Prostate gland (tissue), 2 donors: Measurements from ENCODE around the gene SLCO2B1. TPM values are rescaled to one million over a fixed set of nuclear protein-coding genes. Genes with fewer than 3 reads are reported as not detected.

ENCODE experiments used
- DNase-seq: peaks from one replicate; pipeline ENCODE4 v3.0.0-alpha.2; 2019; ENCODE audit warnings: low spot score
- H3K27ac ChIP-seq, 2 donors: fragments of 200-600 bp; sonication (generic); 2 replicates each; pipeline ENCODE4 v1.5.1; 2017 to 2019
- H3K27me3 ChIP-seq: fragments of 200-600 bp; sonication (generic); replicated peaks from 2 replicates; pipeline ENCODE4 v1.5.1; 2019; ENCODE audit not compliant: insufficient read depth
- H3K36me3 ChIP-seq, 2 donors: fragments of 200-600 bp; sonication (generic); 1 replicate in 1 of 2; 2 replicates in 1 of 2; pipeline versions ENCODE4 v1.5.1 to v1.8.1; 2017 to 2019
- H3K4me1 ChIP-seq: fragments of 200-600 bp; sonication (generic); replicated peaks from 2 replicates; pipeline ENCODE4 v1.5.1; 2019
- H3K4me3 ChIP-seq, 2 donors: fragments of 200-600 bp; sonication (generic); 2 replicates each; pipeline ENCODE4 v1.5.1; 2017 to 2019
- H3K9me3 ChIP-seq: fragments of 200-600 bp; sonication (generic); 2 replicates; pipeline ENCODE4 v1.5.1; 2017
- POLR2A ChIP-seq: fragments of 450-650 bp; IDR thresholded peaks from one replicate; pipeline ENCODE4 v1.6.1; 2016; ENCODE audit warnings: antibody characterized with exemption, mild to moderate bottlenecking
- POLR2AphosphoS5 ChIP-seq: sonication (generic); formaldehyde crosslinking; IDR thresholded peaks from one replicate; pipeline ENCODE4 v1.6.1; 2017; ENCODE audit warnings: antibody characterized with exemption
- WGBS: methylation state at CpG from one replicate; pipeline ENCODE4 v1.1.5; 2018; 5-methylcytosine and 5-hydroxymethylcytosine counted together
- intact Hi-C: fragments of 100-400 bp; cut with DNase I; formaldehyde crosslinking; loops from one replicate; pipeline ENCODE4 v1.14.2; 2022
- total RNA-seq, 2 donors: library from RNA; depleted of rRNA; stranded (reverse); fragments of >200 nt; gene quantifications; one replicate each; pipeline ENCODE4 v1.1.0, GENCODE V29; 2016
- TF ChIP-seq, protein P1 (sequence below), 4 experiments: fragments of 200-600 bp in 2 of 4; fragments of 450-650 bp in 2 of 4; sonication (generic) in 2 of 4; IDR thresholded peaks; 1 replicate in 3 of 4; 2 replicates in 1 of 4; pipeline ENCODE4 v1.5.1; 2016 to 2019; ENCODE audit warnings: antibody characterized with exemption in 4 of 4, mild to moderate bottlenecking in 2 of 4, moderate library complexity in 2 of 4

Gene SLCO2B1
- total RNA-seq, 2 donors from 2014 or later = 6.1 to 32.0 TPM

DNA sequence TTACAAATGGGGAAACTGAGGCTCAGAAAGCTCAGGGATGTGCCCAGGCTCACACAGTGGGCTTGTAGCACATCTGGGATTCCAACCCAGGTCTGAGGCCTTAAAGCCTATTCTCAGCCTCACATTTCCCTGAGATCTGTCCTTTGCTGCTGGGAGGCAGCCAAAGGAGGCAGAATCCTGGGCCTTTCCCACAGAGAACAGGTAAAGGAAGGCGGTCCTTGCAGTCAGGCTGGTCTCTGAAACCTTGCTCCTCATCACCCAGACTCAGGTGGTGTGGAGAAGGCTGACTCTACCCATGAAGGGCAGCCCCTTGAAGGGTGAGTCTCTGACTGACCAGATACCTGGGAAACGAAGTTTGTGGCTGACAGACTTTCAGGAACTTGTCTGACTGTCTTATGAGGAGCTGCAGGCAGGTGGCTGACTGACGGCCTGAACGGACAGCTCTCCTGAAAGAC, 7.8 kb downstream of the SLCO2B1 start:
- DNase-seq = no peak
- H3K27me3 ChIP-seq = no peaks in the 10 kb centered on the region
- no peaks in the 10 kb centered on the region for H3K4me1 ChIP-seq
- WGBS = 93% methylated on average over 4 of the region's 4 CpGs
- H3K27ac ChIP-seq = no peak overlapping the region
- intact Hi-C loops = no loop called here
- TF ChIP-seq POLR2AphosphoS5 = no peak
- TF ChIP-seq POLR2A = no peak
- TF ChIP-seq, protein P1, sequence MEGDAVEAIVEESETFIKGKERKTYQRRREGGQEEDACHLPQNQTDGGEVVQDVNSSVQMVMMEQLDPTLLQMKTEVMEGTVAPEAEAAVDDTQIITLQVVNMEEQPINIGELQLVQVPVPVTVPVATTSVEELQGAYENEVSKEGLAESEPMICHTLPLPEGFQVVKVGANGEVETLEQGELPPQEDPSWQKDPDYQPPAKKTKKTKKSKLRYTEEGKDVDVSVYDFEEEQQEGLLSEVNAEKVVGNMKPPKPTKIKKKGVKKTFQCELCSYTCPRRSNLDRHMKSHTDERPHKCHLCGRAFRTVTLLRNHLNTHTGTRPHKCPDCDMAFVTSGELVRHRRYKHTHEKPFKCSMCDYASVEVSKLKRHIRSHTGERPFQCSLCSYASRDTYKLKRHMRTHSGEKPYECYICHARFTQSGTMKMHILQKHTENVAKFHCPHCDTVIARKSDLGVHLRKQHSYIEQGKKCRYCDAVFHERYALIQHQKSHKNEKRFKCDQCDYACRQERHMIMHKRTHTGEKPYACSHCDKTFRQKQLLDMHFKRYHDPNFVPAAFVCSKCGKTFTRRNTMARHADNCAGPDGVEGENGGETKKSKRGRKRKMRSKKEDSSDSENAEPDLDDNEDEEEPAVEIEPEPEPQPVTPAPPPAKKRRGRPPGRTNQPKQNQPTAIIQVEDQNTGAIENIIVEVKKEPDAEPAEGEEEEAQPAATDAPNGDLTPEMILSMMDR (IDR thresholded peaks at IDR 0.05) = no peak
- H3K36me3 ChIP-seq = no peaks in the 10 kb centered on the region
- no peak overlapping the region for H3K4me3 ChIP-seq
- no peaks in the 10 kb centered on the region for H3K9me3 ChIP-seq

DNA sequence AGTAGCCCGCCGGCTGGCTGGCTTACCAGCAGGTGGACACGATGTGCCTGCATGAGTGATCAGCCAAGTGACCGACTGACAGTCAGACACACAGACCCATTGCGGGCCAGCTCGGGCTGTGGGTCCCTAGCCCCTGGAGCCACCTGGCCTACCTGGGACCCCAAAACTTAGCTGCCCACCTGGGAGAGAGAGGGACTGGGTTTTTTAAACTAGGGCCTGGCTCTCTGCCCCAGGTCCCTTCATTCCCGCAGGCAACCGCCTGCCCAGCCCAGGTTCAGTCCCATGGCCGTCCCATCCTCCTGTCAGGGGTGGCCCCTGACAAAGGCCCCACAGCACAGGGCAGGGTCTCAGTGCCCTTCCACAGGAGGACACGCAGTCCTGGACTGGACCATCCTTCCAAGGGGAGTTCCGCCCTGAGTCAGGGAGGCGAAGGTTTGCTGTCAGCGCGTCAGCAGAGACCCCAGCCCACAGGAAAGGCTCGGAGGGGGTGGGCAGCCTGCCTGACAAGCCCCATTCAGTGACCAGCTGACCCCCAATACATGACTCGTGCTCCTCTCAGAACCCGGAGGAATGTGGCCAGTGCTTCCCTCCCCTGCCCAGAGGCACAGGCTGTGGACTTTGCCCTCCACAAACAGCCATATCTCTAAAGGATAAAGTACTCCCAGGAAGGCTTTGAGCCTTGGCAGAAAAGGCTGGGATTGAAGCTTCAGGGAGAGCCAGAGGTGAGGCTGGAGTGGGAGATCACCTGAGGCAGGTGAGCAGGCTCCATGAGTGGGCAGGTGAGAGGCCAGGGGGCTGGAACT, 8.4 kb downstream of the SLCO2B1 start:
- WGBS = 67% methylated on average over 9 of the region's 17 CpGs
- no peak for DNase-seq
- intact Hi-C loops = no loop called here
- no peaks in the 10 kb centered on the region for H3K36me3 ChIP-seq
- no peaks in the 10 kb centered on the region for H3K4me1 ChIP-seq
- no peak for TF ChIP-seq POLR2AphosphoS5
- no peaks in the 10 kb centered on the region for H3K27me3 ChIP-seq
- H3K9me3 ChIP-seq = no peaks in the 10 kb centered on the region
- H3K27ac ChIP-seq = no peak overlapping the region
- no peak overlapping the region for H3K4me3 ChIP-seq

DNA sequence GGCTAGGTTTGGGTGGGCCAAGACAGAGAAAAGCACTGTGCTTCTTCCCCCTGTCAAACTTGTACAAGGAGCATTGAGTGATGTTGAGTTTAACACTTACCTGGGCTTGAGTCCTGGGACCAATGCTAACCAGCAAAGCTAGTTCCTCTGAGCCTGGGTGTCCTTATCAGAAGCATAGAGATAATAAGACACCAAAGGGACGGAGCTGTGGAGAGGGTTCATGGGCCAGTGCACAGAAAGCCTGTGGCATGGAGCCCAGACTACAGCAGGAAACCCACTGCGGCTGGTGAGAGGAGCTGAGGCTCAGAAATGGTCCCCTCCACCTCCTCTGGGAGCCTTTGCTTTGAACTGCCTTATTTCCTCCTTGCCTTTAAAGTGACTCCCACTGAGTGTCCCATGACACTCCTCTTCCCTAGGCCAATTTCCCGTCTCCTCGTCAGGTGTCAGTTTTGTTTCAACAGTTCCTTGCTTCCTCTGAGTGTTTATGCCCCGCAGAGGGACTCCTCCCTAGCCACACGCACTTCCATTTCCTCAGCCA, 9.4 kb downstream of the SLCO2B1 start:
- DNase-seq = no peak
- H3K4me1 ChIP-seq = no peaks in the 10 kb centered on the region
- TF ChIP-seq POLR2AphosphoS5 (no peak), POLR2A (no peak)
- TF ChIP-seq, protein P1 (IDR thresholded peaks at IDR 0.05) = no peak
- H3K36me3 ChIP-seq = no peaks in the 10 kb centered on the region
- intact Hi-C loops = no loop called here
- H3K4me3 ChIP-seq = no peak overlapping the region
- WGBS = 74% methylated on average over 6 of the region's 6 CpGs
- H3K9me3 ChIP-seq = no peaks in the 10 kb centered on the region
- H3K27me3 ChIP-seq = no peaks in the 10 kb centered on the region
- H3K27ac ChIP-seq = no peak overlapping the region

DNA sequence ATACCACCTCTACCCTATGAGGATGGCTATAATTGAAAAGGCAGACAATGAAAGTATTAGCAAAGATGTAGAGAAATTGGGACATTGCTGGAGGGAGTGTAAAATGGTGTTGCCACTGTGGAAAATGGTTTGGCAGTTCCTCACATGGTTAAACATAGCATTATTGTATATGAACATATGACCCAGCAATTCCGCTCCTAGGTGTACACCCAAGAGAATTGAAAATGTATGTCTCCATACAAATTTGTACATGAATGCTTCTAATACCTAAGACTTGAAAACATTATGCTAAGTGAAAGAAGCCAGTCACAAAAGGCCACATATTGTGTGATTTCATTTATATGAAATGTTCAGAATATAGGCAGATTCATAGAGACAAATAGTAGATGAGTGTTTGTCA, 10.0 kb downstream of the SLCO2B1 start:
- Histone ChIP-seq H3K27me3 (no peaks in the 10 kb centered on the region), H3K27ac (no peak overlapping the region), H3K4me3 (no peak overlapping the region), H3K36me3 (no peaks in the 10 kb centered on the region), H3K9me3 (no peaks in the 10 kb centered on the region), H3K4me1 (no peaks in the 10 kb centered on the region)
- DNase-seq = no peak
- TF ChIP-seq, protein P1 (IDR thresholded peaks at IDR 0.05) = no peak
- TF ChIP-seq POLR2AphosphoS5 (no peak), POLR2A (no peak)
- WGBS = 97% methylated on average over 1 of the region's 1 CpG
- intact Hi-C loops = no loop called here

DNA sequence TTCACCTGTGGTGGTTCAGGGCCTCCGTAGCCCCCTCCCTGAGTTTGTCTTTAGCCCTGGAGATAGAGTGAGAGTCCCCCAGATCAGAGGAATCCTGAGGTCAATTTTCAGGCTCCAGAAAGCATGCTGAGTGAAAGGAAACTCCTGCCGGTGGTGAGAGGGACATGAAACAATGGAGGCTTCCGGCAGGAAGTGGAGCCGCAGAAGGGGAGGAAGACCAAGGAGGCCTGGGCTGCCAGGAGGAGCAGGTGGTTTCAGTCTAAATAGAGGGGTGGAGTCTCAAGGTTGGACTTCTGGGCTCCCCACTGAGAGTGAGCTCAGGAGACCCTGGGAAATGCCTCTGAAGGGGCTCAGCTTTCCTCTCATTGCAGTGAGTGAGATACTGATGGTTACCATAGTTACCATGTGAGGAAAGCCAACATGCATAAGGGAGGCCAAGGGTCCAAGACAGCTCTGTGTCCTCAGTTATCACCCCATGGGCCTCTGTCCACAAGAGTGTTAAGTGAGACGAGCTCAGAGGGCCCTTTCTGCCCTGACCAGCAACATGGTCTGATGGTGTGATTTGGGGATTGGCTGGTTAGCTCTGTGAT, 10.7 kb downstream of the SLCO2B1 start:
- WGBS = 63% methylated on average over 5 of the region's 5 CpGs

More for the DNA sequence above, 10.7 kb downstream of the SLCO2B1 start:
- H3K9me3 ChIP-seq = no peaks in the 10 kb centered on the region
- no peaks in the 10 kb centered on the region for H3K4me1 ChIP-seq
- TF ChIP-seq POLR2AphosphoS5 (no peak), POLR2A (no peak)
- TF ChIP-seq, protein P1 (IDR thresholded peaks at IDR 0.05) = no peak
- intact Hi-C loops = no loop called here
- no peaks in the 10 kb centered on the region for H3K27me3 ChIP-seq
- DNase-seq = no peak
- no peak overlapping the region for H3K4me3 ChIP-seq
- no peak overlapping the region for H3K27ac ChIP-seq
- H3K36me3 ChIP-seq = no peaks in the 10 kb centered on the region
